Inflammatory macrophage treated with lipopolysaccharide for 1 hour (primary cell): ENCODE data around the gene NCKAP5L.

Experiments used
- DNase-seq, 2 donors: peaks; one replicate each; pipeline ENCODE4 v3.0.0-alpha.2; 2020 to 2022

The NCKAP5L gene

GRCh38 chr12:49823951-49824350, 4.3 kb downstream of the NCKAP5L start:
- no peak for DNase-seq

GRCh38 chr12:49823350-49823749, 4.9 kb downstream of the NCKAP5L start:
- DNase-seq = no peak

GRCh38 chr12:49821373-49822287, 6.6 kb downstream of the NCKAP5L start:
- no peak for DNase-seq

- DNase-seq = no peak
These were observed 8.4 kb downstream of the NCKAP5L start for GRCh38 chr12:49819786-49820185.

- no peak for DNase-seq
These were observed 9.8 kb downstream of the NCKAP5L start for GRCh38 chr12:49818241-49818895.

- DNase-seq = no peak
These were observed 15.1 kb downstream of the NCKAP5L start for GRCh38 chr12:49813131-49813530.

- DNase-seq = no peak
These were observed 16.2 kb downstream of the NCKAP5L start for GRCh38 chr12:49811961-49812401.

- DNase-seq = peak in 1 of 2 donors; percentile 18
These were observed 17.1 kb downstream of the NCKAP5L start for GRCh38 chr12:49811136-49811535.

- no peak for DNase-seq
These were observed 18.3 kb downstream of the NCKAP5L start for GRCh38 chr12:49809906-49810389.

- DNase-seq = no peak
These were observed 18.8 kb downstream of the NCKAP5L start for GRCh38 chr12:49809381-49809905.

GRCh38 chr12:49808686-49809380, 19.4 kb downstream of the NCKAP5L start:
- no peak for DNase-seq

- no peak for DNase-seq
These were observed 20.1 kb downstream of the NCKAP5L start for GRCh38 chr12:49807991-49808580.

- DNase-seq = no peak
These were observed 21.3 kb downstream of the NCKAP5L start for GRCh38 chr12:49806877-49807276.

GRCh38 chr12:49806321-49806813, 21.8 kb downstream of the NCKAP5L start:
- no peak for DNase-seq

- DNase-seq = no peak
These were observed 22.8 kb downstream of the NCKAP5L start for GRCh38 chr12:49805409-49805808.

- no peak for DNase-seq
These were observed 23.4 kb downstream of the NCKAP5L start for GRCh38 chr12:49804821-49805220.

- DNase-seq = no peak
These were observed 24.3 kb downstream of the NCKAP5L start for GRCh38 chr12:49803693-49804450.

GRCh38 chr12:49801141-49802063, 26.8 kb downstream of the NCKAP5L start:
- no peak for DNase-seq

- DNase-seq = no peak
These were observed 27.6 kb downstream of the NCKAP5L start for GRCh38 chr12:49800421-49801140.

GRCh38 chr12:49798934-49799333, 29.3 kb downstream of the NCKAP5L start:
- no peak for DNase-seq
